ENCODE results near the gene CAPN15. TPM values are rescaled to one million over a fixed set of nuclear protein-coding genes. Genes with fewer than 3 reads are reported as not detected.
A peak's percentile ranks its signal among the peaks of the same experiment; 100 is the strongest.

Gene CAPN15
- total RNA-seq, 4 donors from 2014 or later, result 19.6 to 42.6 (median 29.0) TPM

- WGBS, 2 donors, result 82 to 86% methylated on average over 12 to 15 of the region's 15 CpGs
- intact Hi-C loops (cut with DNase I), result loop anchor here (5.0 kb wide), 1 partner anchor 40 kb away; the partner anchor contains the start of gene WFIKKN1
- Histone ChIP-seq H3K4me1 (peaks cover 45 to 59% of the 10 kb centered on the region in 2 donors), H3K9me3 (no peaks in the 10 kb centered on the region), H3K27ac (peak overlapping the region; percentile 78 to 85 (median 83)), H3K27me3 (no peaks in the 10 kb centered on the region), H3K4me3 (replicated peaks in 1 of 3) (no peak overlapping the region), H3K36me3 (no peaks in the 10 kb centered on the region)
- DNase-seq, result no peak
- TF ChIP-seq POLR2A (IDR thresholded peaks at IDR 0.05), result no peak
- TF ChIP-seq CTCF (IDR thresholded peaks at IDR 0.05), result no peak
Measured at GRCh38 chr16:591892-592517, 64.5 kb downstream of the CAPN15 start.

GRCh38 chr16:592518-593306, 65.2 kb downstream of the CAPN15 start:
- H3K9me3 ChIP-seq, result no peaks in the 10 kb centered on the region
- no peak overlapping the region for H3K4me3 ChIP-seq (replicated peaks in 1 of 3)
- intact Hi-C loops (cut with DNase I), result loop anchor here (5.0 kb wide), 1 partner anchor 40 kb away; the partner anchor contains the start of gene WFIKKN1
- TF ChIP-seq CTCF (IDR thresholded peaks at IDR 0.05), result no peak
- TF ChIP-seq POLR2A (IDR thresholded peaks at IDR 0.05), result no peak
- no peaks in the 10 kb centered on the region for H3K36me3 ChIP-seq
- DNase-seq, result peak; percentile 74 to 81
- WGBS, 2 donors, result 51 to 62% methylated on average over 14 to 20 of the region's 24 CpGs
- no peaks in the 10 kb centered on the region for H3K27me3 ChIP-seq
- H3K4me1 ChIP-seq, result peaks cover 45 to 54% of the 10 kb centered on the region in 2 donors
- peak overlapping the region; percentile 78 to 85 (median 83) for H3K27ac ChIP-seq

GRCh38 chr16:593406-593805, 65.9 kb downstream of the CAPN15 start:
- no peaks in the 10 kb centered on the region for H3K36me3 ChIP-seq
- H3K9me3 ChIP-seq, result no peaks in the 10 kb centered on the region
- no peak overlapping the region for H3K4me3 ChIP-seq (replicated peaks in 1 of 3)
- peak overlapping the region; percentile 78 to 85 (median 83) for H3K27ac ChIP-seq
- TF ChIP-seq POLR2A (IDR thresholded peaks at IDR 0.05) (peak in 1 of 2 donors; percentile 39), CTCF (IDR thresholded peaks at IDR 0.05) (no peak)
- peaks cover 41 to 48% of the 10 kb centered on the region in 2 donors for H3K4me1 ChIP-seq
- intact Hi-C loops (cut with DNase I), result loop anchor here (5.0 kb wide), 1 partner anchor 39 kb away; the partner anchor contains the start of gene WFIKKN1
- peak; percentile 84 to 89 for DNase-seq
- no peaks in the 10 kb centered on the region for H3K27me3 ChIP-seq
- WGBS, 2 donors, result 44 to 57% methylated on average over 9 of the region's 9 CpGs

- 38 to 73% methylated on average over 10 to 11 of the region's 16 CpGs for WGBS, 2 donors
- H3K27ac ChIP-seq, result peak overlapping the region in 2 of 3 donors; percentile 29 to 85
- no peak for TF ChIP-seq POLR2A (IDR thresholded peaks at IDR 0.05)
- peak in 1 of 6 experiments; percentile 18 for TF ChIP-seq CTCF (IDR thresholded peaks at IDR 0.05)
Measured at GRCh38 chr16:593807-594206, 66.3 kb downstream of the CAPN15 start.

More at GRCh38 chr16:593807-594206, 66.3 kb downstream of the CAPN15 start:
- no peaks in the 10 kb centered on the region for H3K9me3 ChIP-seq
- H3K4me1 ChIP-seq, result peaks cover 40 to 47% of the 10 kb centered on the region in 2 donors
- intact Hi-C loops (cut with DNase I), result loop anchor here (5.0 kb wide), 1 partner anchor 38 kb away; the partner anchor contains the start of gene WFIKKN1
- no peaks in the 10 kb centered on the region for H3K27me3 ChIP-seq
- H3K36me3 ChIP-seq, result no peaks in the 10 kb centered on the region
- DNase-seq, result no peak
- no peak overlapping the region for H3K4me3 ChIP-seq (replicated peaks in 1 of 3)

All from thyroid gland (tissue), 4 donors.